Measurements from ENCODE around the gene KIF13A. TPM values are rescaled to one million over a fixed set of nuclear protein-coding genes. Genes with fewer than 3 reads are reported as not detected.

Gene KIF13A
- total and polyA plus RNA-seq, 2 donors (not counting 3 experiments of a cell fraction or from before 2014, with no cell fraction given) = 24.9 to 65.8 TPM

GRCh38 chr6:17865243-17865642, 122.2 kb downstream of the KIF13A start:
- FAIRE-seq (no peak), DNase-seq (ENCODE audit: low read depth, low spot score) (no peak)
- Histone ChIP-seq H3K79me2 (ENCODE audit: control insufficient read depth, insufficient read depth, low read length) (no peaks in the 10 kb centered on the region), H3K27me3 (ENCODE audit: control insufficient read depth in 2 of 2, insufficient read depth in 2 of 2, low read length in 2 of 2) (no peaks in the 10 kb centered on the region), H3K36me3 (ENCODE audit: control insufficient read depth in 2 of 2, extremely low read depth in 1 of 2, insufficient read depth in 2 of 2, low read length in 2 of 2) (no peaks in the 10 kb centered on the region), H3K4me3 (replicated peaks in 1 of 3; ENCODE audit: insufficient read depth in 1 of 3, low read depth in 1 of 3, low read length in 3 of 3) (no peak overlapping the region), H3K9me1 (replicated peaks; ENCODE audit: control insufficient read depth, extremely low read depth, insufficient read depth, low read length) (no peaks in the 10 kb centered on the region), H3K4me2 (ENCODE audit: insufficient read depth, low read length) (no peak overlapping the region), H3K27ac (ENCODE audit: insufficient read depth, low read depth, low read length) (peak overlapping the region; percentile 89), H4K20me1 (replicated peaks; ENCODE audit: control insufficient read depth, extremely low read depth, insufficient read depth, low read length) (no peaks in the 10 kb centered on the region), H2AFZ (ENCODE audit: low read depth, low read length) (no peak overlapping the region), H3K9ac (replicated peaks; ENCODE audit: extremely low read depth, insufficient read depth, low read length) (peak overlapping the region; percentile 16), H3K9me3 (replicated peaks; ENCODE audit: control insufficient read depth, insufficient read depth, low read length) (no peaks in the 10 kb centered on the region), H3K4me1 (ENCODE audit: control insufficient read depth, extremely low read depth, insufficient read depth, low read length) (peaks cover 64% of the 10 kb centered on the region)
- no TSS peak for BruUV-seq (replicated peaks)
- intact Hi-C loops (cut with micrococcal nuclease) = loop anchor here (1.0 to 10.0 kb wide), 8 partner anchors 18 to 1733 kb away; partner anchors contain the start of gene KIF13A
- dilution Hi-C loops (cut with MboI; ENCODE audit: extremely low pct_ligation_motif_present, low sequenced_read_pairs) = no loop called here
- CTCF ChIA-PET = interaction anchor here (0.6 to 1.5 kb wide), 6 partner anchors 9 to 122 kb away, joined by 3 to 5 read pairs (median 4); partner anchors contain the start of gene KIF13A
- no peak for TF ChIP-seq CTCF (IDR thresholded peaks at IDR 0.05; ENCODE audit: extremely low read depth in 1 of 2, insufficient read depth in 1 of 2, low read depth in 1 of 2, low read length in 2 of 2)
- no peak for TF ChIP-seq GATA2 (IDR thresholded peaks at IDR 0.05; ENCODE audit: insufficient read depth, insufficient read length, low read depth, low read length)
- no peak for TF ChIP-seq MAX (IDR thresholded peaks at IDR 0.05; ENCODE audit: insufficient read depth, insufficient read length)
- no peak for TF ChIP-seq FOS (IDR thresholded peaks at IDR 0.05; ENCODE audit: borderline replicate concordance, insufficient read depth, low read length)
- POLR2A ChIA-PET = no interaction called here

Measured in endothelial cell of umbilical vein (primary cell).